GM10248 (cell line): ENCODE measurements around the gene P3H3.
"Not testable (repeated sequence)": the region's sequence is repeated elsewhere in the genome, so short reads cannot be mapped to it uniquely, and the experiment has no call there.

ENCODE experiments used
- CTCF ChIA-PET: fragments of 300-600 bp; sonication (Branson Sonifier 250); formaldehyde crosslinking; extraction: SDS; loops from one replicate; lab custom pipeline; 2021; ENCODE audit warnings: antibody characterized with exemption; lab: Yijun Ruan, JAX
- POLR2A ChIA-PET: fragments of 350-650 bp; sonication (Branson Sonifier 250); formaldehyde crosslinking; extraction: SDS; loops from one replicate; lab custom pipeline; 2020; ENCODE audit warnings: antibody characterized with exemption; lab: Yijun Ruan, JAX
- DNase-seq: peaks from one replicate; pipeline ENCODE4 v3.0.0; 2012; ENCODE audit errors: extremely low spot score
- CTCF ChIP-seq: IDR thresholded peaks from 2 replicates; pipeline ENCODE4 v1.5.1; 2012; ENCODE audit warnings: mild to moderate bottlenecking, low read depth; ENCODE audit errors: extremely low read depth, missing control alignments, control extremely low read depth

P3H3 gene

GRCh38 chr12:6887460-6887859, 59.3 kb downstream of the P3H3 start:
- POLR2A ChIA-PET = interaction anchor here (0.6 to 1.3 kb wide), 4 partner anchors 15 to 507 kb away, joined by 3 to 6 read pairs (median 4); partner anchors contain the start of genes SPSB2 and TPI1
- no peak for TF ChIP-seq CTCF
- no peak for DNase-seq
- CTCF ChIA-PET = interaction anchor here (1.4 kb wide), 1 partner anchor 14 kb away, joined by 4 read pairs; the partner anchor contains the start of gene SPSB2

- DNase-seq = no peak
- TF ChIP-seq CTCF = no peak
- CTCF ChIA-PET = interaction anchor here (1.4 kb wide), 1 partner anchor 15 kb away, joined by 4 read pairs; the partner anchor contains the start of gene SPSB2
- POLR2A ChIA-PET = interaction anchor here (1.1 to 1.3 kb wide), 2 partner anchors 16 to 21 kb away, joined by 3 read pairs; partner anchors contain the start of genes SPSB2 and TPI1
These were observed 60.2 kb downstream of the P3H3 start for GRCh38 chr12:6888360-6888759.

GRCh38 chr12:6888794-6889193, 60.6 kb downstream of the P3H3 start:
- CTCF ChIA-PET = interaction anchor here (1.4 kb wide), 1 partner anchor 16 kb away, joined by 6 read pairs; the partner anchor contains the start of gene SPSB2
- POLR2A ChIA-PET, DNase-seq: not testable (repeated sequence)
